Stimulated activated CD8-positive, alpha-beta memory T cell treated with anti-CD3 and anti-CD28 coated beads, Interleukin-15, amount 100 ng/mL, for 4 hours (primary cell): ENCODE data around the gene KCNMA1.

ENCODE experiments used
- DNase-seq, 2 donors: peaks; one replicate each; pipeline ENCODE4 v3.0.0-alpha.2; 2020; ENCODE audit warnings: low read depth in 2 of 2

The KCNMA1 gene

DNA sequence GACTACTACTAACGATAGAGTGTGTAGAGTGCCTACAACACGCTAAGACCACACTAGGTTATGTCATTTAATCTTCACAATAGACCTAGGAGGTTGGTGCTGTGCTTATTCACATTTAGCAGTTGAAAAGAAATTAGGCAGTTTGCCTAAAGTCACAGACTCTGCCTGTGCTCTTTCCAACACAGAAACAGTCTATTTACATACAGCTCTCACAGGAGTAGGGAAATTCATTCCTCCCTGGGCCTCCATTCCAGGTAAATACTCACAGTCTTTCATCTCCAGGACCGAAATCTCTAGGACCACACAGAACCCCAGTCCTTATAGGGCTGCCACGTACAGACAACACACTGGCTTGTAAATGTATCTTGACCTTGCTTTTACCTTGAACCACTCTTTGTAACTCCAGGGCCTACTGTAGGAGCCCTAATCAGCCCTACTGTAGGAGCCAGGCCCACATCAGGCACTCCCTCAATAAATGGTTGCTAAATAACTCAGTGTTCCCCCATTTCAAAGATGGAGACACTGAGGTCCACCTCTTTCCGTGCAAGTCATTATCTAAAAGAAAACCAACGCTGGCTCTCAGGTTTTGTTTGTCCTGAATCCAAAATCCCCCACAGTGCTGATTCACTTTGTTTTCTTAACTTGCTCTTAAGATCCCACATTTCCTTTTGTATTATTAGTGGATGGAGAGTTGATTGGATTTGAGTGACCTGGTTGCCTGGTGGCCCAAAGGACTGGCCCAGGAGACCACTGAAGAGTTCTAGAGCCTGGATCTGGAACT lies 146.9 kb downstream of the KCNMA1 start:
- no peak for DNase-seq

- DNase-seq, result no peak
These were observed 151.1 kb downstream of the KCNMA1 start for GRCh38 chr10:77486517-77486916.

DNA sequence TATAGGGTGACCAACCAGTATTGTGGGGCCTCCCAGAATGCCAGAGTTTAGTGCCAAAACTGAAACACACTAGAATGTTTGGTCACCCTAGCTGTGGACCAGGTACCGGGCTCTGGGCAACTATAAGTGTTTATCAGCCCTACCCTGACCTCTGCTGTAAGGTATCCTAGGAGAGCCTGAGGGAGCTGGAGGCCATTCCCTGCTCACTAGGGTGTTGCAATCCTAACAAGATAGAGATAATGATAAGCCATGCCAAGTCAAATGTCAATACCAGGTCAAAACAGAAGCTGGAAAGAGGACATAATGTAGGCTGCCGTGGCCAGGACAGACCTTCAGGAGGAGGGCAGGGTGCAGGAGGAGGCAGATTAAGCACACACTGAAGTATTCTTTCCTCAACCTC lies 151.8 kb downstream of the KCNMA1 start:
- no peak for DNase-seq

- DNase-seq, result no peak
These were observed 155.5 kb downstream of the KCNMA1 start for GRCh38 chr10:77482072-77482471.

DNA sequence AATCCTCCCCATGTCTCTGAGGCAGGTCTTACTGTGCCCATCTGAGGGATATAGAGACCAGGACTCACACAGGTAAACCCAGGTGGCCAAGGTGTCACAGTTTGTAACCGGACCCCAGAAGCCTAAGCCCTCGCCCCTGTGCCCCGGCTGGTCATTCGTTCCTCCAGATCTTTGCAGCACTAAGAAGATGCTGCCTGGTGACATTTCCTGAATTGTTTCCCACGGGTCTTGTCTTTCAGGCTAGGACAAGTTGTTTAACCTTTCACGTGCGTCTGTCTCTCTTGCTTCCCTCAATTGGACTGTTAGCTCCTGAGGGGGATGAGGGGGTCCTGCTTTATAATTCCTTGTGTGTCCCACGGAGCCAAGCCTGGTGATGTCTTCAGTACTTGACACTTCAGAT lies 158.0 kb downstream of the KCNMA1 start:
- DNase-seq, result no peak

DNA sequence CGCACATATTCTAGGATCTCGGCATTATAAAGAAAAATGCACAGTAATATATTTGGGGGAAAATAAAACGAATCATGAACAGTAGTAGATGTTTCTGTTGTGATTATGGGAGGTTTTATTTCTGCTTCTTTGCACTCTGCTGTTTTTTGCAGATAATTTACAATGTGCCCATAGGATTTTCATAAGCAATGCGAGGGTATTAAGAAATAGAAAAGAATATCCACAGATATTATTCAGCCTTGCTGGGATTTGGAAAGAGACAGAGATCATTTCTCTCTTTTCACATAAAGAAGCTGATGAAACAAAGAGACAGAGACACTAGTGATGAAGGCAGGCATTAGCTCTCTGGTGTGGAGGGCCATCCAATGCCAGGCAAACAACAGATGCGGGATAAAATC lies 158.6 kb downstream of the KCNMA1 start:
- DNase-seq, result no peak

DNA sequence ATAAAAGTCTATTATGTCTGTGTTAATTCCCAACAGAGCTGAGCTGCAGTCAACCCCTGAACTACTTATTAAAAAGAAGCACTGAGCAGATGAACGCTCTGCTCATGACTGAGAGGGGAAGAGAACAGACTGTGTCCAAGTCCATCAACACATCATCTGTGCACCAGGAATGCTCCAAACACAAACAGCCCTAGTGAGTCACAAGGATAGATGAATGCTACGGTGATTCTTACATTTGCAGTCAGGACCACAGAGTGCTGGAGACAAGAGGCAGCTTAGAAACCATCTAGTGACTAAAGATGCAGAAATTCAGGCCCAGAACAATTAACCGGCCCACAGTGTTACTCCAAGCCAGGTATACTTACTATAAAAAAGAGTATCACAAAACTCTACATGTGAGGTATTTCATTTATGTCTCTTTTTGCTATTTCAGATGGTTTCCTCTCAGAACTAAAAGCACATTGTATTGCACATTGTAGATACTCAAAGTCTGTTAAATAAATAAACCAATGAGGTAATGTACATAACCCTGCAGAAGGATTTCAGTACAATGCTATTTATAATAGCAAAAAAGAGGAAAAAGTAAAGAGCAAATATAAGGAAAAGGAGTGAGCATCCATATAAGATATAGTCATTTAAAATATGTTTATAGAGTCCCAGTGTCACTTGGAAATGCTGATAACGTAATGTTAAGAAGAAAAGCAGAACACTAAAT lies 159.2 kb downstream of the KCNMA1 start:
- no peak for DNase-seq

- DNase-seq, result no peak
These were observed 162.1 kb downstream of the KCNMA1 start for GRCh38 chr10:77475522-77475921.

DNA sequence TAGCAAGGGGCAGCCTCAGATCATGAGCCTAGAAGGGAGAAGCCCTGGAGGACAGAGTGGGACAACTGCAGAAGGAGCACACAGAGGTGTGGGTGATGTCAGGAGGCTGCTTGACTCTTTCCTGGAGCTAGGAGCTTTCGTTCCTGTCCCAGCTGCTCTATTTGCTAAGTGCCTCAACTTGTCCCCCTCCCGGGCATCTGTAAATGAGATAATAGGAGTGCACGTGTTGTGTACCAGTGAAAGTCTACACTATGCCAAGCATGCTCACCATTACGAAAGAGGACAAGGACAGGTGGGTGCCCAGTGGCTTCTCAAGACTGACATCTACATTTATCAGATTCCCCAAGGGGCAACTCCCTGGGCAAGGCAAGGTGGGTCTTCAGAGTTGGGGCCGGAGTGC lies 162.7 kb downstream of the KCNMA1 start:
- DNase-seq, result no peak

DNA sequence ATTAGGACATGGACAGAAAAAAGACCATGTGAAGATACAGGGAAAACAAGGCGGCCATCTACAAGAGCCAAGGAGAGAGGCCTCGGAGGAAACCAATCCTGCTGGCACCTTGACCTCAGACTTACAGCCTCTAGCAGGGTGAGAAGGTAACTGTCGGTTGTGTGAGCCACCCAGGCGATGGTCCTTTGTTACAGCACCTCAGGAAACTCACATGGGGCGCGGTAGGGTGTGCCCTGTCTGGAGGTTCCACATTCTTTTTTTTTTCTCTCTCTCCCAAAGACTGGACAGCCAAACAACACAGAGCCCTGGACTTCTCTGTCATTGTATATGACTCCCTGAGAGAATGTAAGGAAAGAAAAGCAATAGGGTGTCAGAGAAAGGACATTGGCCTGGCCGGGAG lies 163.2 kb downstream of the KCNMA1 start:
- DNase-seq, result no peak

DNA sequence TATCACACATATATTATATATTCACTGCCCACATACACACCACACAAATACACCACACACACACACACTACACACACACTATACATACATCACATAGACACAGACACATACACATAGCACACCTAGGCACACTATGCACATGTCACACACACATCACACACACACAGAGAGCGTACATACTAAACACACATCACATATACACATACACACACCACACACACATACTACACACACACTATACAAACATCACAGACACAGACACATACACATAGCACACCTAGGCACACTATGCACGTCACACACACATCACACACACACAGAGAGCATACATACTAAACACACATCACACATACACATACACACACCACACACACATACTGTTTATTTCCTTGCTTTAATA lies 165.5 kb downstream of the KCNMA1 start:
- no peak for DNase-seq

- DNase-seq, result no peak
These were observed 166.5 kb downstream of the KCNMA1 start for GRCh38 chr10:77471069-77471536.

DNA sequence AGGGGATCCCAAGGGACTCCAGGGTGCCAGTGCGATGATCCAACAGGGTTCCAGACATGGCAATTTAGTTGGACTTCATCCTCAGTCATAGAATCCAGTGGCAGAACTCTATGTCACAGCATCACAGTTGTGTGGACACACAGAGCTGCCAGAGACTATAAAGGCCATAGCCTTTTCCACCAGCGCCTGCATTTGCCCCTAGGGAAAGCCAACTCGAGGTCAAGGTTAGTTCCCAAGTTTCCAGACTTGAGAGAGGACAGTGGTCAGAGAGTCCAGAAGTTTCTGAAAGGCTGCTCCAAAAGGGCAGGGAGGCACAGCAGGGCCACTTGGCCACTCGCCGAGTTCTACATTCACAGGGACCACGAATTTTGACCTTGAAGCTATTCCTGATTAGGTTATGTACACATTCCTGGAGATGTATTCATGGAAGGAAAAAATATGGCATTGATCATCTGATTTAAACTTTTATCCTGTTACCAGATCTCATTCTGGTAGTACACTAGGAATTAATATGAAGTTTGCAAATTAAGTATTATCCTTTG lies 170.1 kb downstream of the KCNMA1 start:
- DNase-seq, result no peak

GRCh38 chr10:77463967-77464745 lies 173.5 kb downstream of the KCNMA1 start:
- no peak for DNase-seq

- no peak for DNase-seq
These were observed 174.1 kb downstream of the KCNMA1 start for GRCh38 chr10:77463499-77463898.

DNA sequence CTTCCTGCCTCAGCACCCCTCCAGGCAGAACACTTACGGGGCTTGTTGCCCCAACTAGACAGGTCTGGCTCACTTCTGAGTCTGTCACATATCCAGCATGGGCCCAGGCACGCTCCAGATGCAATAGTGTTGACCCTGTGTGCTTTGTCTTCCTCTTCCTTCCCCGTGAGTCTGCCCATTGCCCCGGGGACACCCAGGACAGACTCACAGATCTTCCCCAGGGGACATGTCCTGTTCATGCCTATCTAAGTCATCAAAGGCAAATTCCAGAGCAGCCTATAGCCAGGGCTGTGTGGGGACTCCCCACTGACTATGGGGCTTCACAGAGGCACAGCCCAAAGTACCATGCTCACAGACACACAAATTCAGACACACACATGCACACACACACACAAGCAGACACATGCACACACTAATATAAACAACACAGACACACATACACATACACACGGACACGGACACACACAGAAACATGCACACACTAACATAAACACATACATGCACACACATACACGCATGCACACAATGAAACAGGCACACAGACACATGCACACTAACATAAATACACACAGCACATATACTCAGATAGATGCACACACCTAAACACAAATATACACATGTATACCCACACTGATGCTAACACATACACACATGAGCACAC lies 175.8 kb downstream of the KCNMA1 start:
- DNase-seq, result no peak

DNA sequence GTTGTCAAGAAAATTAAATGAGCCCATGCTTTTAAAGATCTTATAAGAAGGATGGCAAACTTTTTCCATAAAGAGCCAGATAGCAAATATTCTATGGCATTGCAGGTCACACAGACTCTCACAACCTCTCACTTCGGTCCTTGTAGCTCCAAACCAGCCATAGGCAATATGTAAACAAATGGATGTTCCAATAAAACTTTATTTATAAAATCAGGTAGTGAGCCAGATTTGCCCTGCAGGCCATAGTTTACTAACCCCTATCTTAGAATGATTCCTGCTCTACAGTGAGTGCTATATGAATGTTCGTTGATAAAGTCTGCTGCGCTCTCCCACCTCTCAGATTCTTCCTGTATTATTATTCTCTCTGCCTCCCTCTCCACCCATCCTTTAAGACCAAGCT lies 177.7 kb downstream of the KCNMA1 start:
- DNase-seq, result no peak

DNA sequence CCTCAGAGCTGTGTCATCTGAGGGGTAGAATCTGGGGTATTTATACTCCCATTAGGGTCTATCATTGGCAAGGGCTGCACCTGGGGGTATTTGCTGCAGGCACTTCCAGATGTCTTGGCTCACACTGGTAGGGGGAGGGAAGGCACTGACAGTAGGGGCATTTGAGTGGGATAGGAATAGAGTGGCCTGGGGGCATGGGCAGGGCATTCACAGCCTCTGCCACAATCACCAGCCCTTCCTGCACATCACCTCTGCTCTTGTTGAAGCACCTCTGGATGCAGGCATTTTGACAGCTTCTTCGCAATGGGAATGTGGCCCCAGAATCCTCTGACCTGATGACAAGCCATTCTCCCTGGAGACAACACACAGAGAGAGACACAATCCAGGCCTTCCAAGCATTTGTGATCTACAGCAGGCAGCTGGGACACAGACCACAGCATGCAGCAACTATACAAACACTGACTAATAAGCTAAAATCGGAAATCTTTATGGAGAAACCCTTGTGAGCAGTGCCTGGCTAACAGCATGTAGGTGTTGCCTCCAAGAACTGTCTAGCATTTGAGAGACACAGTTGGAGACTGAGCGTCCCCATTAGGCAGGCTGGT lies 178.5 kb downstream of the KCNMA1 start:
- DNase-seq, result no peak

DNA sequence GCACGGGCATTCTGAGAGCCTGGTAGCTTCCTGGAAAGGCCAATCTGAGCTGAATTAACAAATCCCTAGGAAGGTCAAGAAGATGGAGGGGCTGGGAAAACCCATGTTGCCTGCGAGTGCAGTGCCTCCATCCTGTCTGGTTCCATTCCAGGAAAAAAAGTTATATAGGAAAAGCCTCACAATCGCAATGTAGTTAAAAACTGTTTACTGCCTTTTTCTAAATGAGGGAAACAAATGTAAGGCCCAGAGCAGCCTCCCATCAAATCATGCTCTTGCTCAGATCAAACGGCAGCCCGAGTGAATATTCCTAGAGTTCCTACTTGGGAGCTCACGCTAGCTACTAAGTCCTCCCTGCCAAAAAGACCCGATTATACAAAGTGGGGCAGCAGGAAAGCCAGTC lies 179.9 kb downstream of the KCNMA1 start:
- no peak for DNase-seq

GRCh38 chr10:77457266-77457665 lies 180.3 kb downstream of the KCNMA1 start:
- DNase-seq, result no peak

DNA sequence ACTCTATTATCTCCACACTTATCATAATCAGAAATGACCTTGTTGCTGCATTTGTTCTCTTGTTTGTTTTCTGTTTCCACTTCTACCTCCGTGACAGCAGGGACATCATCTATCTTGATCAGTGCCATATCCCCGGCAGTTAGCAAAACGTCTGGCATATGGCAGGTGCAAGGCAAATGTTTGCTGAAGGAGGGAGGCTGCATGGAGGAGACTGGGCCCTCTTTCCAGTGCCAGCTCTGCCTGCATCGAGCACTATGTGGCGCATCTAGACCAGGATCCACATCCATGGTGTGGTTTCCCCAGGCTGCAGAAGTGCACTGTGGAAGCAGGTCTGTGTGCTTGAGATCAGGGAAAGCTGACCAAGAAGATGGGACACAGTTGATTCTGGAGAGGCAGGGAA lies 181.2 kb downstream of the KCNMA1 start:
- DNase-seq, result no peak
